Forelimb muscle (tissue), 1 donor: ENCODE measurements around the gene FNDC7. TPM values are rescaled to one million over a fixed set of nuclear protein-coding genes. Genes with fewer than 3 reads are reported as not detected.

Experiments used
- polyA plus RNA-seq: library from polyadenylated mRNA; unstranded; fragments of 120-200 nt; gene quantifications from one replicate; pipeline ENCODE4 v1.2.1, GENCODE V29; 2013; ENCODE audit not compliant: insufficient read length

Gene FNDC7
- polyA plus RNA-seq, 1 donor, result not detected

Other genes with a start within 250 kb of the FNDC7 start
- 9.7 TPM for gene EEIG2, start 152.8 kb upstream of the FNDC7 start, polyA plus RNA-seq
- 21.4 TPM for gene HENMT1, start 51.8 kb upstream of the FNDC7 start, polyA plus RNA-seq
- 46.9 TPM for gene PRPF38B, start 20.6 kb upstream of the FNDC7 start, polyA plus RNA-seq
- 33.3 TPM for gene STXBP3, start 33.8 kb downstream of the FNDC7 start, polyA plus RNA-seq
- 2.2 TPM for gene AKNAD1, start 144.2 kb downstream of the FNDC7 start, polyA plus RNA-seq
- gene GPSM2, start 164.1 kb downstream of the FNDC7 start, polyA plus RNA-seq, result 45.9 TPM